MM.1S (cell line): ENCODE measurements around the gene SDK1.
"Not testable (repeated sequence)": the region's sequence is repeated elsewhere in the genome, so short reads cannot be mapped to it uniquely, and the experiment has no call there.

Source experiments
- DNase-seq: peaks from one replicate; pipeline ENCODE4 v3.0.0-alpha.2; 2015
- H2AFZ ChIP-seq: fragments of 300-600 bp; sonication (generic); 2 replicates; pipeline ENCODE4 v1.6.0; 2016; ENCODE audit warnings: antibody characterized with exemption, low read length
- H3F3A ChIP-seq: fragments of 300-600 bp; sonication (generic); 2 replicates; pipeline ENCODE4 v1.6.1; 2016; ENCODE audit warnings: mild to moderate bottlenecking, antibody characterized with exemption, low read length, moderate library complexity, mixed read lengths; ENCODE audit not compliant: insufficient read depth
- H3K27ac ChIP-seq: fragments of 300-600 bp; sonication (generic); 2 replicates; pipeline ENCODE4 v1.5.1; 2016; ENCODE audit warnings: mild to moderate bottlenecking, low read length
- H3K27me3 ChIP-seq: fragments of 300-600 bp; sonication (generic); replicated peaks from 2 replicates; pipeline ENCODE4 v1.6.0; 2016; ENCODE audit warnings: low read length; ENCODE audit not compliant: insufficient read depth
- H3K36me3 ChIP-seq: fragments of 300-600 bp; sonication (generic); replicated peaks from 2 replicates; pipeline ENCODE4 v1.6.1; 2016; ENCODE audit warnings: mild to moderate bottlenecking, low read length, mixed read lengths; ENCODE audit not compliant: insufficient read depth
- H3K4me1 ChIP-seq: fragments of 300-600 bp; sonication (generic); 2 replicates; pipeline ENCODE4 v1.6.1; 2016; ENCODE audit warnings: low read length, mixed read lengths
- H3K4me2 ChIP-seq: fragments of 300-600 bp; sonication (generic); 2 replicates; pipeline ENCODE4 v1.6.0; 2016; ENCODE audit warnings: low read depth, low read length
- H3K4me3 ChIP-seq: fragments of 300-600 bp; sonication (generic); 2 replicates; pipeline ENCODE4 v1.5.1; 2016; ENCODE audit warnings: low read length, mixed read lengths
- H3K79me2 ChIP-seq: fragments of 300-600 bp; sonication (generic); 2 replicates; pipeline ENCODE4 v1.6.1; 2016; ENCODE audit warnings: mixed run types, low read length, mixed read lengths
- H3K9ac ChIP-seq: fragments of 300-600 bp; sonication (generic); 2 replicates; pipeline ENCODE4 v1.6.1; 2016; ENCODE audit warnings: low read length, mixed read lengths
- H3K9me2 ChIP-seq: fragments of 300-600 bp; sonication (generic); replicated peaks from 2 replicates; pipeline ENCODE4 v1.6.1; 2016; ENCODE audit warnings: mild to moderate bottlenecking, low read length, mixed read lengths; ENCODE audit not compliant: insufficient read depth
- H3K9me3 ChIP-seq: fragments of 300-600 bp; sonication (generic); replicated peaks from 2 replicates; pipeline ENCODE4 v1.6.1; 2016; ENCODE audit warnings: mild to moderate bottlenecking, low read length, mixed read lengths; ENCODE audit not compliant: insufficient read depth
- H4K20me1 ChIP-seq: fragments of 300-600 bp; sonication (generic); 2 replicates; pipeline ENCODE4 v1.6.1; 2016; ENCODE audit warnings: mild to moderate bottlenecking, low read length, moderate library complexity, mixed read lengths; ENCODE audit not compliant: insufficient read depth
- EZH2 ChIP-seq: fragments of 300-600 bp; sonication (generic); optimal IDR thresholded peaks from 2 replicates; pipeline ENCODE3; 2017; ENCODE audit warnings: low read depth, mild to moderate bottlenecking, antibody characterized with exemption, low read length, mixed read lengths
- EZH2phosphoT487 ChIP-seq: fragments of 300-600 bp; sonication (generic); IDR thresholded peaks from 2 replicates; pipeline ENCODE4 v1.6.1; 2018; ENCODE audit warnings: antibody characterized with exemption, low read length
- TF ChIP-seq, protein P1 (sequence below): fragments of 300-600 bp; sonication (generic); IDR thresholded peaks from 2 replicates; pipeline ENCODE4 v1.5.1; 2016; ENCODE audit warnings: antibody characterized with exemption, low read length, mixed read lengths

The SDK1 gene

DNA sequence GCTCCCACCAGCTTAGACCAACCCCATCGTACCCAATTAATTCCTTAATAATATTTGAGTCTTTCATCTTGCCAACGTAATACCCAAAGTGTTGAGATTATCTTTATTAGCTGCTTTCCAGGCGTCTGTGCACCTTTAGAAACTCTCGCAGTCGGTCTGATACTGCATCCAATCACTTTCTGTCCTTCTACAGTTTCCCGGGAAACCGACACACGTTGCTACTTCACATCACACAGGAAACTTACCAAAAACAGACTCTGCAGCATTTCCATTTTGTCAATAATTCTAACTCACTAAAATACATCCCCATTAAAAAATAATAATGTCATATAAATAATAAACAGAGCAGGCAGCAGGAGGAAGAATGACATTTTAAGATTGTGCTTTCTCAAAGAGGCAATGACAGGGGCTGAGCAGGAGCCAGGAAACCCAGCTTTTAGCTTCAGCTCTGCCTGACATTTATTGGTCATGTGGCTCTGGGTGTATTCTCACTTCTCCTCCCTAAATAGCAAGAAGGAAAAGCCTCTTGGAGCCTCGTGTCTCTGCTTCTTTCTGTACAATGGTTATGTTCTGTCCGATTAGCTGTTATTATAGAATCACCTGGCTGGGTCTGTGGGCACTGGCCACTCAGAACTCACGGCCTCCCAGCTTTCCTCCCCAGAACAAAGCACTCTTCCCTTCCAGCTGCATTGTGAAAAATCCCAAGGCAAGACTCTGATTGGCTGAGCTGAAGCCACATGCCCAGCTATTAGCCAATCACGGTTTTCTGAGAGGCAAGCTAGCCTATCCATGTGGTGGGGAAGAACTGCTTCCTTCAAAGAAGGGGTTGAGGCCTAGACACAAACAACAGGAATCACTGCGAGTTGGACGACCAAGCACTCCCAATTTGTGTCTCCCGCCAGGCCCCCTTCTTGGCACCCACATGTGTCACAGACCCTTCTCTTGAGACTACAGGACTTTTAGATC, 956.4 kb downstream of the SDK1 start:
- no peak overlapping the region for H3K4me3 ChIP-seq
- no peaks in the 10 kb centered on the region for H3F3A ChIP-seq
- no peak overlapping the region for H3K4me2 ChIP-seq
- TF ChIP-seq, protein P1, sequence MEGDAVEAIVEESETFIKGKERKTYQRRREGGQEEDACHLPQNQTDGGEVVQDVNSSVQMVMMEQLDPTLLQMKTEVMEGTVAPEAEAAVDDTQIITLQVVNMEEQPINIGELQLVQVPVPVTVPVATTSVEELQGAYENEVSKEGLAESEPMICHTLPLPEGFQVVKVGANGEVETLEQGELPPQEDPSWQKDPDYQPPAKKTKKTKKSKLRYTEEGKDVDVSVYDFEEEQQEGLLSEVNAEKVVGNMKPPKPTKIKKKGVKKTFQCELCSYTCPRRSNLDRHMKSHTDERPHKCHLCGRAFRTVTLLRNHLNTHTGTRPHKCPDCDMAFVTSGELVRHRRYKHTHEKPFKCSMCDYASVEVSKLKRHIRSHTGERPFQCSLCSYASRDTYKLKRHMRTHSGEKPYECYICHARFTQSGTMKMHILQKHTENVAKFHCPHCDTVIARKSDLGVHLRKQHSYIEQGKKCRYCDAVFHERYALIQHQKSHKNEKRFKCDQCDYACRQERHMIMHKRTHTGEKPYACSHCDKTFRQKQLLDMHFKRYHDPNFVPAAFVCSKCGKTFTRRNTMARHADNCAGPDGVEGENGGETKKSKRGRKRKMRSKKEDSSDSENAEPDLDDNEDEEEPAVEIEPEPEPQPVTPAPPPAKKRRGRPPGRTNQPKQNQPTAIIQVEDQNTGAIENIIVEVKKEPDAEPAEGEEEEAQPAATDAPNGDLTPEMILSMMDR, result no peak
- TF ChIP-seq EZH2phosphoT487 (no peak), EZH2 (no peak)
- no peaks in the 10 kb centered on the region for H3K9me2 ChIP-seq
- H3K9me3 ChIP-seq, result no peaks in the 10 kb centered on the region
- no peak overlapping the region for H3K27ac ChIP-seq
- no peaks in the 10 kb centered on the region for H3K79me2 ChIP-seq
- H3K27me3 ChIP-seq, result no peaks in the 10 kb centered on the region
- H3K9ac ChIP-seq, result no peak overlapping the region
- no peaks in the 10 kb centered on the region for H3K36me3 ChIP-seq
- no peak overlapping the region for H2AFZ ChIP-seq
- H3K4me1 ChIP-seq, result no peaks in the 10 kb centered on the region
- no peaks in the 10 kb centered on the region for H4K20me1 ChIP-seq
- no peak for DNase-seq

DNA sequence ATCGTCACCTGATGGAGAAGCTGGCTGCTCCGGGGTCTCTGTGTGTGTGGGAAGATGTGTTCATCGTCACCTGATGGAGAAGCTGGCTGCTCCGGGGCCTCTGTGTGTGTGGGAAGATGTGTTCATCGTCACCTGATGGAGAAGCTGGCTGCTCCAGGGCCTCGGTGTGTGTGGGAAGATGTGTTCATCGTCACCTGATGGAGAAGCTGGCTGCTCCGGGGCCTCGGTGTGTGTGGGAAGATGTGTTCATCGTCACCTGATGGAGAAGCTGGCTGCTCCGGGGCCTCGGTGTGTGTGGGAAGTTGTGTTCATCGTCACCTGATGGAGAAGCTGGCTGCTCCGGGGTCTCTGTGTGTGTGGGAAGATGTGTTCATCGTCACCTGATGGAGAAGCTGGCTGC, 959.1 kb downstream of the SDK1 start:
- not testable (repeated sequence) for H3K9ac ChIP-seq, H3K27ac ChIP-seq, H3K27me3 ChIP-seq, H2AFZ ChIP-seq, H3K79me2 ChIP-seq, H3K4me3 ChIP-seq, H3K9me2 ChIP-seq, H4K20me1 ChIP-seq, H3K9me3 ChIP-seq, DNase-seq, H3K4me1 ChIP-seq, H3K36me3 ChIP-seq, H3K4me2 ChIP-seq, H3F3A ChIP-seq

DNA sequence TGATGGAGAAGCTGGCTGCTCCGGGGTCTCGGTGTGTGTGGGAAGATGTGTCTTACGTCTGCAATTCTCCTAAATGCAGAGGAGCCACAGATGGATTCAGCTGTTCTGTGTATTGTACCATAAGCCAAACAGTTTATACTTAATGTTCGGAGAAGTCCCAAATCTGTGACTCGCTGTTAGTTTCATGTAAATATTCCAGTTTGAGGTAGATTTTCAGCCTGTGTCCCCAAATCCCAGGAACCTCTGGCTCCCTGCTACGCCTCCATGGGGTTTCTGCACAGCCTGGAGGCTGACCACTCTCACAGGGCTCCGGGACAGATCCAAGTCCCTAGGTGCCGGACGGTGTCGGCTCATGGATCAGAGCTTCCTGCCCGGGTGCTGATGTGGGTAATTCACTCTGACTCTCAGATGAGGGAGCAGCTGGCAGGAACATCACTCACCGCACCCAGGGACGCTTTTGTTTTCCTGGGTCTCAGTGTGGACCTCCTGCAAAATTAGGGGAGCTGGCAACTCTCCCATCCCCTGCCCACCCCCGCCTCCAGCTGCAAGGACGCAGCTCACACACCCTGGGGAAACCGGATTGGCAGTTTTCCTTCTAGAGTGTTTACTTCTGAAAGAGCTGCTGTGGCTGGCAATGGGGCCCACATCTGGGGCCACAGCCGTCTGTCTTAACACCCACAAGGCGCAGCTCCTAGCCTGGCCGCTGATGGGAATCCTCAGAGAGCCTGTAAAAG, 960.0 kb downstream of the SDK1 start:
- H3K4me1 ChIP-seq, result no peaks in the 10 kb centered on the region
- TF ChIP-seq EZH2 (no peak), EZH2phosphoT487 (no peak)
- TF ChIP-seq, protein P1, result no peak
- H3K27ac ChIP-seq, result no peak overlapping the region
- no peaks in the 10 kb centered on the region for H3F3A ChIP-seq
- no peak for DNase-seq
- H3K79me2 ChIP-seq, result no peaks in the 10 kb centered on the region
- no peaks in the 10 kb centered on the region for H3K27me3 ChIP-seq
- no peak overlapping the region for H3K4me3 ChIP-seq
- H3K4me2 ChIP-seq, result no peak overlapping the region
- H3K9me2 ChIP-seq, result no peaks in the 10 kb centered on the region
- no peak overlapping the region for H3K9ac ChIP-seq
- no peaks in the 10 kb centered on the region for H3K9me3 ChIP-seq
- H2AFZ ChIP-seq, result no peak overlapping the region
- H3K36me3 ChIP-seq, result no peaks in the 10 kb centered on the region
- H4K20me1 ChIP-seq, result no peaks in the 10 kb centered on the region

DNA sequence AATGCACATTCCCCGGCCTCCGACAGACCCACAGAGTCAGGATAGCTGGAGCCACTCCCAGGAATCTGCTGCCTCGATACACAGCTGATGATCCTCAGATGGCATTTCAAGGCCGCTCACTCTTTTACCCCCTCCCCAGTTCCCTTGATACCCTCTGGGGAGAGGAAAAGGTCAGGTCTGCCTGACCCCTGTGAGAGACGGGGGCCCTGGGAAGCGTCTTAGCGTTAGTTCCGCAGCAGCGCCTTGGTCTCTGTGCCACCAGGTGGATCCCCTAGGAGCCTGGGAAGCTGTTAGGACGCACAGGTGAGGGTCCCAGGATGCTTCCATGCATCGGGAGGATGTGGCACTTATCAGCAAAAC, 960.5 kb downstream of the SDK1 start:
- TF ChIP-seq, protein P1, result no peak
- TF ChIP-seq EZH2 (no peak), EZH2phosphoT487 (no peak)
- Histone ChIP-seq H3K9me3 (no peaks in the 10 kb centered on the region), H3K4me1 (no peaks in the 10 kb centered on the region), H3F3A (no peaks in the 10 kb centered on the region), H4K20me1 (no peaks in the 10 kb centered on the region), H3K4me3 (no peak overlapping the region), H3K9ac (no peak overlapping the region), H3K27ac (no peak overlapping the region), H3K36me3 (no peaks in the 10 kb centered on the region), H3K27me3 (no peaks in the 10 kb centered on the region), H3K79me2 (no peaks in the 10 kb centered on the region), H3K4me2 (no peak overlapping the region), H2AFZ (no peak overlapping the region), H3K9me2 (no peaks in the 10 kb centered on the region)
- DNase-seq, result no peak

DNA sequence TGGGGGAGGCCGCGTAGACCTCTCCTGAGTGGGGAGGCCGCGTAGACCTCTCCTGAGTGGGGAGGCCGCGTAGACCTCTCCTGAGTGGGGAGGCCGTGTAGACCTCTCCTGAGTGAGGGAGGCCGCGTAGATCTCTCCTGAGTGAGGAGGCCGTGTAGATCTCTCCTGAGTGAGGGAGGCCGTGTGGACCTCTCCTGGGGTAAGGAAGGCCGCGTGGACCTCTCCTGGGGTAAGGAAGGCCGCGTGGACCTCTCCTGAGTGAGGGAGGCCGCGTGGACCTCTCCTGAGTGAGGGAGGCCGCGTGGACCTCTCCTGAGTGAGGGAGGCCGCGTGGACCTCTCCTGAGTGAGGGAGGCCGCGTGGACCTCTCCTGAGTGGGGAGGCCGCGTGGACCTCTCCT, 963.2 kb downstream of the SDK1 start:
- not testable (repeated sequence) for H3K27ac ChIP-seq, H3K9me3 ChIP-seq, H3K4me2 ChIP-seq

More for the DNA sequence above, 963.2 kb downstream of the SDK1 start:
- H3K36me3 ChIP-seq, H3F3A ChIP-seq, H3K27me3 ChIP-seq, DNase-seq, H3K4me3 ChIP-seq, H2AFZ ChIP-seq, H3K79me2 ChIP-seq, H3K4me1 ChIP-seq, H3K9me2 ChIP-seq, H3K9ac ChIP-seq, H4K20me1 ChIP-seq: not testable (repeated sequence)
